Epidermal melanocyte (primary cell): ENCODE data around the gene ACTG1.

ENCODE experiments used
- DNase-seq: peaks from one replicate; pipeline ENCODE4 v3.0.0; 2011; ENCODE audit warnings: low spot score; ENCODE audit not compliant: insufficient read length

Gene ACTG1

DNA sequence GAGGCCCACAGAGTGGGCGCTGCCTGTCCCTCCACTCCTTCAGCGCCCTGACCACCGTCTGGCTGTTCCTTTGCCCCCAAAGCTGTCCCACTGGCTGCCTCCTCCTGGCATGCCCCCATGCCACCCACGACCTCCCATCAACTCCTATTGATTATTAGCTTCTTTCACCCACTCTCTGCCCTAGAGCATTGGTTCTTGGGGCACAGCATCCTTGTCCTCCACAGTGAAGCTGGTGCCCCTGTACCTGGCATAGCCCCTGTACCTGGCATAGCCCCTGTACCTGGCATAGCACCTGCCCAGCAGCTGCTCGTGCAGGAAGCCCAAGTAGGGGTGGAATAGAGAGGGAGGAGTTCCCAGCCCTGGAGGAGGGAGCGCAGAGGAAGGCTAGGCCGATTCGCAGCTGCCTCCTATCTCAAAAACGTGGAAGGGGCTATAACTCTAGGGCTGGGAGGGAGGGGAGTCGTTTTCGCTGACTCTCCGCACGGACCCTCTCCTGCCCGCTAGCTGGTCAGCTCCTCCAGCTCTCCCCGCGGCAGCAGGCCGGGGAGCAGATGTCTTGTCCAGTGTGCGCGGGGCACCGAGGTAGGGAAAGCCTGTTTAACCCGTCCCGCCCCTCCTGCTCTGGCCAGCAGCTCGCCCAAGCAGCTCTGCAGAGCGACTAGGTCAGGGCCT, 5.7 kb upstream of the ACTG1 start:
- no peak for DNase-seq

DNA sequence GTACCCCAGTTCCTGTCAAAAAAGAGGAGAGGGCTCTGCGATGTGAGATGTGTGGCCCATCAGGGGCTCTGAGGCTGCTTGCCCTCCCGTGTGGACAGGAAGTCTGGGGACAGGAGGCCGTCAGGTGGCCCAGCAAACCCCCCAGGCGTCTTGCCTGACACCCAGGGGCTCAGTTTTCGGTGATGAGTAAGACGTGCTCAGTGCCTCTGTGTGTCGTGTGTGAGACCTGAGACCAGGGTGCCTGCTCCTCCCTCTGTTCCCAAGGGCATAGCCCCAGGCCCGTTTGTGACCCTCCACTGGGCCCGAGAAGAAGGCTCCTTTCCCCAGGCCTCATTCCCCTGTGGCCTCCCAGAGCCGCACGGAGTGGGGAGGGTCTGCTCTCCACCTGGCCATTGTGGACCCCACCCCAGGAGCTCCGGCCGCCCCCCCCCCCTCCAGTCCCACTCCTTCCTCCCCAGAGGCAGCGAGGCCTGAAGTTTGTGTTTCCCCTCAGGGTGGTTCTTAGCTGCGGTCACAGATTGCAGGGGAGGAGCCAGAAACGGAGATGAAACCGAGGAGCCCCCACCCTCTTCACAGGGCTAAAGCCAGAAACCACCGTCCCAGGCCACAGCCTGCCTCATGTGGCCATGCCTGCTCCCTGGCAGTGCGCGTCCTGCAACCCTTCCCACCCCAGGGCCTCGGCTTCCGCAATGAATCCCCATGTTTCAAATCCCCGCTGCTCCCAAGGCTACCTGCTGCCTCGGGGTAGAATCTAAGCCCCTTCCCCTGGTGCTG, 4.9 kb upstream of the ACTG1 start:
- no peak for DNase-seq

DNA sequence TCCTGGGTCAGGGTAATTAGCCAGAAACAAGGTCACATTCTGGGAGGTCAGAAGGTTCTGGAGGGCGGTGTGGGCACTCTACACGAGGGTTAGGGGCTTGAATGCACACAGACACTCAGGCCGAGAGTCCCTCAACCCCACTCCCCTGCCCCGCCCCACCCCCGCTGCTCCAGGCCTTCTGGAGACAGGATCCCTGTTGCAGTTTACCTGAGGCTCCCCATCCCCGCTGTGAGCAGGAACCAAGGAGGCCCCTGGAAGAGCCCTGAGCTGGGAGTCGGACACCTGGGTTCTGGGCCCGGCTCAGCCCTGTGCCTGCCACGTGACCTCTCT, 4.4 kb upstream of the ACTG1 start:
- no peak for DNase-seq

DNA sequence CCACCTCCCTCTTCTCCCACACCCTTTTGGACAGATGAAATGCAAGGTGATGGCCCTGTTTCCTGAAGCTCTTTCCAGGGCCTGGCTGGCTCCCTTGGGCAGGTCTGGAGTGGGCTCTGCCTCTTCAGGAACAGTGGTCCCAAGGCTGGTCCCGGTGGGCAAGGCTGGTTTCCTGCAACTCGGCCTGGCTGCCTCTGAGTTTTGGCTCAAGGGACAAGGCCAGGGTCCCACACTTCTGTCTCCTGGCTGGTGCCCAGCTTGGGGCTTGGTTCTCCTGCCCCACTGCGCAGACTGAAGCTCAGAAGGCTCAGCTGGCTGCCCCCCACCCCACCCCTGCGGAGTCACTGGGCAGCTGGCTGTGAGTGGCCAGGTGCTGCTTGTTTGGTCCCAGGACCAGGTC, 3.8 kb upstream of the ACTG1 start:
- DNase-seq, result no peak

DNA sequence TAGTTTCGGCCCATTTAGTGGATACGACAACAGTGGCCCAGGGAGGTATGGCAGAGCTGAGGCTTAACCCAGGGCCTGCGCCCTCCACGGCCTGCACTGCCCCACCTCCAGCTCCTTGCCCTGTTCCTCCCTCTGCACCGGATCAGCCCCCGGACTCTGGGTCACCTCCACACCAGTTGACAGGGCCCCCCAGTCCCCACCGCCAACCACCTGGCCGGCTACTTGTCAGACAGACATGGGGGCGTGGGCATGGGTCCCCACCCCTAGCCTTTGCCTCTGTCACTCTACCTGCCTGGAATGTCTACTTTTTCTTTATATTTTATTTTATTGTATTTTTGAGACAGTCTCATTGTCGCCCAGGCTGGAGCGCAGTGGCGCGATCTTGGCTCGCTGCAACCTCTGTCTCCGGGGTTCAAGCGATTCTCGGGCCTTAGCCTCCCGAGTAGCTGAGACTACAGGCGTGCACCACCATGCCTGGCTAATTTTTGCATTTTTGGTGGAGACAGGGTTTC, 3.0 kb upstream of the ACTG1 start:
- DNase-seq, result no peak

DNA sequence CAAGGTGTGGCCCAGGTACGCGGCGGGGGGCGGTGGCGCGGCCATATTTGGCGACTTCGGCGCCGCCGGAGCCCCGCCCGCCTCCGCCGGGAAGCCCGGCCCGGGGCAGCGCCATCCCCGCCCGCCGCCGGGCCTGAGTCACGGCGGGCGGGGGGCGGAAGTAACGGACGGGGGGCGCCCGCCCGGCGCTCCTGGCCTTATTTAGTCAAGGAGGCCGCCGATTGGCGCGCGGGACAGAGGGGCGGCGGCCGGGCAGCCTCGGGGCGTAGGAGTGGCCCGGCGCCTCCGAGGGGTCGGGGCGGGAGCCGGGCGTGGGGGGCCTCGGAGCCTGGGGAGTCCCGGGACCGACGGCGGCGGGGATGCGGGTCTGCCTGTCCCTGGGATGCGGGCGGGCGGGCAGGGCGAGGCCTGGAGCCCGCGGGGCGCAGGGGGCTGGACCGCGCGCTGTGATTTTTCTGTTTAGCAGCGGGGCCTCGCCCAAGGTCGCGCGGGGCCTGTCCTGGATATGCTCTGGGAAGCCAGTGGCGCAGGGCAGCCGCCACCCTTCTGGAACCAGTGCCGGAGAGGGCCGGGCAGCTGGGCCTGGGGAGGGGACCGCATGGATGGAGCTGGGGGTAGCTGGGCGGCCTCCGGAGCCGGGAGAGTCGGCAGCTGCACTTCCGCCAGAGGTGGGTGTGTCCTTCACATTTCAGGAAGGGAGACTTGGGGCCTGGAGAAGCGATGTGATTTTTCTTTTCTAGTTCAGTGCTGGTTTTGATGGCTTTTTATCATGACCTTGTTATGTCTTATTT, 2.3 kb upstream of the ACTG1 start:
- peak; percentile 58 for DNase-seq

DNA sequence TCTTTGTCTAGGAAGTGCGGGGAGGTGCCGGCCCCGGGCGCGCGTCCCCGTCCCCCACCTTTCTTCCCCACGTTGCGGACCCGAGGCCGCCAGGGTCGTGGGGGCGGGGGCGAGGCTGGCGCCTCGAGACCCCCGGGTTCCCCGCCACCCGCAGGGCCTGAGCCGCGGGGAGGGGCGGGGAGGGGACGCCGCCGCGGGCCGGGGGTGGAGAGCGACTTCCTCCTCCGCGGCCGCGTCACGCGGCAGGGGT, 1.8 kb upstream of the ACTG1 start:
- DNase-seq, result no peak

DNA sequence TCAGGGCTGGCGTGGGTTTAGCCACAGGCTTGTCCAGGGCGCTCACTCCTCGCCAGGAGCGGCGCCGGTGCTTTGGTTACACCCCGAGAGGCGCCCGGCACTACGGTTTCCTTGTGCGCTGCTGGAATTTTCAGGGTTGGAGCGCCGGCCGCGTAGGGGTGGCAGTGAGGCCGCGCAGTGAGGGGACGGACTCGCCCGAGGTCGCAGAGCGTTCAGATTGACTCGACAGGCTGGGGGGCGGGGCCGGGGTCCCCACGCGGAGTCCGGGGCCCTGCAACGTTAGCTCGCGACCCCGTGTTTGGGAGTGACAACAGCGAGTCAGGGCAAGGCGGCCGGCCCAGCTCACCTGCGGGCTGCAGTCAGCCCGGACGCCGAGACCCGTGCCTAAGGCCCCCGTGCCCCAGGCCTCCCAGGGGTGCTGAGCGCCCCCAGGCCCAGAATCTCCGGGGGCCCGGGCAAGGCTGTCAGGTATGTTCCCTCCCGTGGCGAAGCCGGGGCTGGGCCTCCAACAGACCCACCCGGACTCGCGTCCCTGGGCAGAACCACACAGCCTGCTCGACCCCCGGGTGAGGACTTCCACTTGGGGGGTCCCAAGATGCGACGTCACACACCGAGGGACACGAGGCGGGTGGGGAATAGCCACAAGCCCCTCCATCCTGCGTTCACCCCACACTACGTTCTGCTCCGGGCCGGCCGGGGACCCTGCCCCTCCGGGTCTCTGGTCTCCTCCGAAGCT, 1.3 kb upstream of the ACTG1 start:
- peak; percentile 57 for DNase-seq

DNA sequence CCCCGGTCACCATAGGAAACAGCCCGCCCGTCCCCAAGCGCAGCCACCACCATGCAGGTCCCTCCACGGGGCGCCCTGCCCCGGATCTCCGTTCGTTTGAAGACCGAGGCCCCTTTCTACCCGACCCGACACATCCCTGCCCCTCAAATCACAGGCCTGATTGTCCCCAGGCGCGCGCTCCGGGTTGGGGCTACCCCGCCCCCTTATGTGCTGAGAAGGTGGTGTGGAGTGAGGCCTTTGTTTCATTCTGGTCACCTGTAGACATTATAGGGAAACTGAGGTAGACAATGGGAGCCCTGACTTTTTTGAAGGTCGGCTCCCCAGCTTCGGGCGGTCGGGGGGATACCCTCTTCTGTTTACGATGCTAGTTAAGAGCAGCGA, 763 bp upstream of the ACTG1 start:
- no peak for DNase-seq

DNA sequence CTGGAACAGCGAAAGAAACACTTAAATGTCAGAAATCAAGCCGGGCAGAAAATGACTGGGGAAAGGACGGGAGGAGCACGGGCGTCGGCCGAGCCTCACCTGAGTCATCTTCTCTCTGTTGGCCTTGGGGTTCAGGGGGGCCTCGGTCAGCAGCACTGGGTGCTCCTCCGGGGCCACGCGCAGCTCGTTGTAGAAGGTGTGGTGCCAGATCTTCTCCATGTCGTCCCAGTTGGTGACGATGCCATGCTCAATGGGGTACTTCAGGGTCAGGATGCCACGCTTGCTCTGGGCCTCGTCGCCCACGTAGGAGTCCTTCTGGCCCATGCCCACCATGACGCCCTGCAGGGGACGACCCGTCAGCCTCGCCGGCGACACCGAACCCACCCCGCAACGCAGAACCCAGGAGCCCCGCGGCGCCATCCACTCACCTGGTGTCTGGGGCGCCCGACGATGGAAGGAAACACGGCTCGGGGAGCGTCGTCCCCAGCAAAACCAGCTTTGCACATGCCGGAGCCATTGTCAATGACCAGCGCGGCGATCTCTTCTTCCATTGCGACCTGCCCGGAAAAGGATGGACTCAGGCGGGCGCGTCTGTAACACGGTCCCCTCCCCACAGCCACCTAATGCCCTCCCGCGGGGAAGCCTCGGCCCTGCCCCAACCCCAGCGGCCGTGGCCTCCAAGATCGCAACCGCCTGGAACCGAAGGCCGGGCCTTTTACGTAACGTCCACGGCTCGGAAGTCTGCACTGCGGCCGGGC, 616 bp downstream of the ACTG1 start:
- DNase-seq, result no peak

DNA sequence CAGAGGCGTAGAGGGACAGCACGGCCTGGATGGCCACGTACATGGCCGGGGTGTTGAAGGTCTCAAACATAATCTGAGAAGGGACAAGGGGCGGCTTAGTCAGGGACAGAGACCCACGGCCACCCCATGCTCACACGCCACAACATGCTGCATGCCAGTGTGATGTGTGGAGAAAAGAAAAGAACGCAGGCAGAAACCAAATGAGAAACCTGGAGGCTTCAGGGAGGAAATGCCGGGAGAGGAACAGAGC, 1.1 kb downstream of the ACTG1 start:
- DNase-seq, result no peak

DNA sequence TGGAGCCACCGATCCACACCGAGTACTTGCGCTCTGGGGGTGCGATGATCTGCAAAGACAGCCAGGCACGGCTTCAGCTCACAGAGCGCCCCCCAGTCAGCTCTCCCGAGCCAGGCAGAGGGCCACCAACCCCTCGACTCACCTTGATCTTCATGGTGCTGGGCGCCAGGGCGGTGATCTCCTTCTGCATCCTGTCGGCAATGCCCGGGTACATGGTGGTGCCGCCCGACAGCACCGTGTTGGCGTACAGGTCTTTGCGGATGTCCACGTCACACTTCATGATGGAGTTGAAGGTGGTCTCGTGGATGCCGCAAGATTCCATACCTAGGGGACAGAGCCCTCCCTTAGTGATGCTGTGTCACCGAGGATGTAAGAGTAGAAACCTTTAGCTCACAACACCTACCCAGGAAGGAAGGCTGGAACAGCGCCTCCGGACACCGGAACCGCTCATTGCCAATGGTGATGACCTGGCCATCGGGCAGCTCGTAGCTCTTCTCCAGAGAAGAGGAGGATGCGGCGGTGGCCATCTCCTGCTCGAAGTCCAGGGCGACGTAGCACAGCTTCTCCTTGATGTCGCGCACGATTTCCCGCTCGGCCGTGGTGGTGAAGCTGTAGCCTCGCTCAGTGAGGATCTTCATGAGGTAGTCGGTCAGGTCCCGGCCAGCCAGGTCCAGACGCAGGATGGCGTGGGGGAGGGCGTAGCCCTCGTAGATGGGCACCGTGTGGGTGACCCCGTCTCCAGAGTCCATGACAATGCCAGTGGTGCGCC, 1.6 kb downstream of the ACTG1 start:
- DNase-seq, result no peak

DNA sequence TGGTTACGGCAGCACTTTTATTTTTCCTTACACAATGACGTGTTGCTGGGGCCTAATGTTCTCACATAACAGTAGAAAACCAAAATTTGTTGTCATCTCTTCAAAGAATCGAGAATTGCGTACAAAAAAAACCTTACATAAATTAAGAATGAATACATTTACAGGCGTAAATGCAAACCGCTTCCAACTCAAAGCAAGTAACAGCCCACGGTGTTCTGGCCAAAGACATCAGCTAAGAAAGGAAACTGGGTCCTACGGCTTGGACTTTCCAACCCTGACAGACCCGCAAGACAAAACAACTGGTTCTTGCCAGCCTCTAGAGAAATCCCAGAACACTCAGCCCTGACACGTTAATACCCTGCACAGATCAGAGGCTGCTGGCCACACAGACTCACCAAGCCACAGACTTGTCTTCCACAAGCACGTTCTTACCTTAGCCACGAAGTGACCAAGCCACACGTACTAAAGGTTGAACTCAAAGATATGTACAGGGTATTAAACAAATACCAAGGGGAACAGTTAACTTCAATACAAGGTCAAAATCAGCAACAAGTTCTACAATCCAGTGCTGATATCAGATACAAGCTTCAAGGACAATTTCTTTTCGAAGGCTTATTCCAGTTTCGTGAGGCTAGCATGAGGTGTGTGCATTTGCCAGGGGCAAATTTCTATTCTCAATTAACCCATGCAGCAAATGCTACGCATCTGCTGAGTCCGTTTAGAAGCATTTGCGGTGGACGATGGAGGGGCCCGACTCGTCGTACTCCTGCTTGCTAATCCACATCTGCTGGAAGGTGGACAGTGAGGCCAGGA, 2.4 kb downstream of the ACTG1 start:
- no peak for DNase-seq

DNA sequence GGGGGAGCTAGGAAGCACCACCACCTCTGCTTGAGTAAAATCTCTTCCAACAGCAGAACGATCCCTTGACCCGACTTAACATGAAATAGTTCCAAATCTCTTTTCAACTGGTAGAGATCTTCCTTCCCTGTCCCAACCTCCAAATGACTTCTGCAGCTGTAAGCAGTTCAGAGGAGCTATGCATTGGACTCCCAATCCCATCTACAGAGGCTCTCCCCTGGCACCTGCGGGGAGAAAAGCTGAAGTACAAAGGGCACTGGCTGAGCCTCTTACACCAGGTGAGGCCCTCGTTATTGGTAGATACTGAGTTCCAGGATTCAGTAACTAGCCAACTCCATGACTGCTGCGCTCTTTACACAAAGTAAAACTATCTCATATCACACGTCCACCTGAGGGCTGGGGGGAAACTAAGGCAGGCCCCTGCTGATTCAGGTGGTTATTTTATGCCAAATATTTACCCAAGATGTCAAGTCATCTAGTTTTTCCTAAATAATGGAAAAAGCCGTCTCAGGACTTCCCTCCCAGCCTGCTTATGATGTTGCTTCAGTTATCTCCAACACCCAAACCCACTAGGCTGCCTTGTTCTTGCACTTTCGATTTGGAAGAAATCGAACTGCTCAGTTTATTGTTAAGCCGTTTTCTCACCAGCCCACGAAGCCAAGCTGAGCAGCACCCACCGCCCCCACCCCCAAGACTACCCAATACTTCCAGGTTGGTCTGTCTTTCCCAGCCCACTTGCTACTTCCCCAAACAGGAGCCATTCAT, 3.2 kb downstream of the ACTG1 start:
- no peak for DNase-seq

DNA sequence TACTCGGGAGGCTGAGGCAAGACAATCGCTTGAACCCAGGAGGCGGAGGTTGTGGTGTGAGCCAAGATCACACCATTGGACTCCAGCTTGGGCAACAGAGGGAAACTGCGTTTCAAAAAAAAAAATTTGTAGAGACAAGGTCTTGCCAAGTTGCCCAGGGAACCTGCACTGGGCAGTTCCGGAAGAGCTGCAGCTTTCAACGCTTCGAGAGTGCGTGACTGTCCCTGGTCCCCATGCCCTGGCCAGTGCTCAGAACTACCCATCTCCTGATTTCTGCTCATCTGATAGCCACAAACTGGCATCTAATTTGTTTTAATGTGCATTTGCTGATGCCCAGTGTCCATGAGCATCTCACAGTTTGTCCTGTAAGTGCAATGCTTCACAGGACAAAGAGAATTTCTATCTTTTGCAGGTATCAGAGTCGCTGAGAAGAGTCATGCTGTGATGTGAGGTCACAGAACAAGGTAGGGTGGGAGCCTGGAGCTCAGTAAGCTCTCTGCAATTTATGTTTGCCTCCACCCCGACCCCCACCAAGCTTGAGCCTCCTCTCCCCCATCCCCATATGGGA, 3.9 kb downstream of the ACTG1 start:
- DNase-seq, result no peak

DNA sequence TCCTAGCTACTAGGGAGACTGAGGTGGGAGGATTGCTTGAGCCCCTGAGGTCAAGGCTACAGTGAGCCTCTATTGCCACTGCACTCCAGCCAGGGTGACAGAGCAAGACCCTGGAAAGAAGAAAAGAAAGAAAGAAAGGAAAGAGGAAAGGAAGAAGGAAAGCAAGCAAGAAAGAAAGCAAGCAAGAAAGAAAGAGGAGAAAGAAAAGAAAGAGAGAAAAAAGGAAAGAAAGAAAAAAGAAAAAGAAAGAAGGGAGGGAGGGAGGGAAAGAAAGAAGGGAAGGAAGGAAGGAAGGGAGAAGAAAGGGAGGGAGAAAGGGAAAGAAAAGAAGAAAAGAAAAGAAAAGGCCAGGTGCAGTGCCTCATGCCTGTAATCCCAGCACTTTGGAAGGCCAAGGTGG, 9.0 kb downstream of the ACTG1 start:
- DNase-seq, result no peak

DNA sequence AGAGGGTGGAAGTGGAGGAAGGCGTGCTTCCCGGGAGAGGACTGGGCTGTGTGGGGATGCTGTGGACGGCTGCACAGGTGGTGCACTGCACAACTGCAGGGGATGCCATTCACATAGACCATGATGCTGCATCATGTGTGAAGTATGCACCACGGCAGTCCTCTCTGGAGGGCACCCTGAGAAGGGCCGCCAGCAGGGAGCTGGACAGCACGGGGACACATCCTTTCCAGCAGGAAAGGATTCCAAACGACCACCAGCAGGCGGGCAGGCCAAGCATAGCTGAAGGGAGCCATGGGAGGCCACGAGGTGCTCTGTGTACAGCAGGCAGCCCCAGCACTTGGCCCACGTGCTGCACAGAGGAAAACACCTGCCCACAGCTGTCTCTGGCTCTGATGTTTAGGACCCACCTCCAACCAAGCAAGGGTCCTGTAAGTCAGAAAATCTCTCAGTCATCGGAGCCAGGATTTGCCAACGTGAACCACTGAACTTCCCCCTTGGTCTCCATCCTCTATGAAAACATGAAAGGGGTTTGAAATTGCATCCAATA, 10.1 kb downstream of the ACTG1 start:
- no peak for DNase-seq

DNA sequence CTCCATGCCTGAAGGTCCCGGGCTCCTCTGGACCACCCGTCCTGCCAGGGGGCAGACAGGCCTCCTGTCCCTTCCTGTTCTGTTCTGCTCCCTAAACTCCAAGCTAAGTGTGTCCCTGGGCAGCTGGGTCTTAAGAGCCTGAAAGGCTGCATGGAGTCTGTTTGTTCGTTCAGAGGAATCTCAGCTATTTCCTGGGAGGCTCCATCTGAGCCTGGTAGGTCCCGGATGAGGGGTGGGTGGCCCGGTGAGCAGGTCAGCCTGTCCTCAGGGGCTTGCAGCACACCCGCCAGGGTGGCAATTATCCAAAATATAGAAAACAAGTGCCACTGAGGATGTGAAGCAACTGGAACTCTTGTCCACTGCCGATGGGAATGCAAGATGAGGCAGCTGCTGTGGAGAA, 12.6 kb downstream of the ACTG1 start:
- DNase-seq, result no peak

DNA sequence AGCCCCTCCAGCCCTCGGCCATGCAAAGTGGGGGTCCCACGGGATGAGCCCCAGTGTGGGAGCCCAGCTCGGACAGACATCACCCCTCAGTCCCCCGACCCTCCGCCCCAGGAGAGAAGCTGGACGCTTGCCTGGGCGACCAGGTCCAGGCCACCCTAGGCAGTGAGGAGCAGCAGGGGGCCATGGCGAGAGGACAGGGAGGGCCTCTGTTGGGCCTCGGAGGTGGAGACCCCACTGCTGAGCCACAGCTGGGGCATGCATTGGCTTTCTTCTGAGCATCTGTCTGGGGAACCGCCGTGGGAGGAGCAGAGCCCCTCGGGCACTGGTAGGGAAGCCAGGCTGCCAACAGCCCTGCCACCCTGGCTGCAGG, 13.0 kb downstream of the ACTG1 start:
- DNase-seq, result no peak
